ENCODE data around the gene PPM1M. TPM values are rescaled to one million over a fixed set of nuclear protein-coding genes. Genes with fewer than 3 reads are reported as not detected.

Gene PPM1M
- total RNA-seq, 6 experiments from 2014 or later, result 2.8 to 7.1 (median 4.5) TPM

DNA sequence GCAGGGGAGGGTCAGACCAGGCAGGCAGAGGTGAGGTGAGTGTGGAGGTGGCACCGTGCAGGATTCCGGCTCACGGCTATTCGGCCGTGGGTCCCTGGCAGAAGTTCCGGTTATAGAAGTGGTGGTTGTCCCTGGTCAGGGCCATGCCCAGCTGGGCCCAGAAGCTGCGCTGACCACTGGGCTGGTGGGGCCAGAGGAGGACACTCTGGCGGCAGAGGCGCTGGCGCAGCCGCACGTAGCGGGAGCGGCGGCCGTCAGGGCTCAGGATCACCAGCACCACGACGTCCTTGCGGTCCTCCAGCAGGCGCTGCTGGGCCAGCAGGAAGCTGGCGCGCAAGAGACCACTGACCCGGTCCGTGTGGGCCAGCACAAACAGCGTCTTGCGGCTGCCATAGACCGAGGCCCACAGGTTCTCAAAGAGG lies 24.4 kb upstream of the PPM1M start:
- Histone ChIP-seq H3K4me1 (peaks cover 0 to 22% (median 11%) of the 10 kb centered on the region in 4 donors), H3K9me3 (no peaks in the 10 kb centered on the region), H3K4me3 (no peak overlapping the region), H3K27ac (no peak overlapping the region), H3K27me3 (no peaks in the 10 kb centered on the region), H3K36me3 (no peaks in the 10 kb centered on the region)
- ATAC-seq (no peak), DNase-seq (peak in 1 of 3 donors; percentile 22)
- intact Hi-C loops (cut with DNase I), result no loop called here
- no peak for TF ChIP-seq POLR2A (IDR thresholded peaks at IDR 0.05)
- TF ChIP-seq, protein P1, sequence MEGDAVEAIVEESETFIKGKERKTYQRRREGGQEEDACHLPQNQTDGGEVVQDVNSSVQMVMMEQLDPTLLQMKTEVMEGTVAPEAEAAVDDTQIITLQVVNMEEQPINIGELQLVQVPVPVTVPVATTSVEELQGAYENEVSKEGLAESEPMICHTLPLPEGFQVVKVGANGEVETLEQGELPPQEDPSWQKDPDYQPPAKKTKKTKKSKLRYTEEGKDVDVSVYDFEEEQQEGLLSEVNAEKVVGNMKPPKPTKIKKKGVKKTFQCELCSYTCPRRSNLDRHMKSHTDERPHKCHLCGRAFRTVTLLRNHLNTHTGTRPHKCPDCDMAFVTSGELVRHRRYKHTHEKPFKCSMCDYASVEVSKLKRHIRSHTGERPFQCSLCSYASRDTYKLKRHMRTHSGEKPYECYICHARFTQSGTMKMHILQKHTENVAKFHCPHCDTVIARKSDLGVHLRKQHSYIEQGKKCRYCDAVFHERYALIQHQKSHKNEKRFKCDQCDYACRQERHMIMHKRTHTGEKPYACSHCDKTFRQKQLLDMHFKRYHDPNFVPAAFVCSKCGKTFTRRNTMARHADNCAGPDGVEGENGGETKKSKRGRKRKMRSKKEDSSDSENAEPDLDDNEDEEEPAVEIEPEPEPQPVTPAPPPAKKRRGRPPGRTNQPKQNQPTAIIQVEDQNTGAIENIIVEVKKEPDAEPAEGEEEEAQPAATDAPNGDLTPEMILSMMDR (IDR thresholded peaks at IDR 0.05), result no peak
- WGBS (ENCODE audit: insufficient coverage, low coverage, low lambda C conversion rate, missing lambda C conversion rate), result no CpG with 5 or more reads among the region's 27 CpGs

DNA sequence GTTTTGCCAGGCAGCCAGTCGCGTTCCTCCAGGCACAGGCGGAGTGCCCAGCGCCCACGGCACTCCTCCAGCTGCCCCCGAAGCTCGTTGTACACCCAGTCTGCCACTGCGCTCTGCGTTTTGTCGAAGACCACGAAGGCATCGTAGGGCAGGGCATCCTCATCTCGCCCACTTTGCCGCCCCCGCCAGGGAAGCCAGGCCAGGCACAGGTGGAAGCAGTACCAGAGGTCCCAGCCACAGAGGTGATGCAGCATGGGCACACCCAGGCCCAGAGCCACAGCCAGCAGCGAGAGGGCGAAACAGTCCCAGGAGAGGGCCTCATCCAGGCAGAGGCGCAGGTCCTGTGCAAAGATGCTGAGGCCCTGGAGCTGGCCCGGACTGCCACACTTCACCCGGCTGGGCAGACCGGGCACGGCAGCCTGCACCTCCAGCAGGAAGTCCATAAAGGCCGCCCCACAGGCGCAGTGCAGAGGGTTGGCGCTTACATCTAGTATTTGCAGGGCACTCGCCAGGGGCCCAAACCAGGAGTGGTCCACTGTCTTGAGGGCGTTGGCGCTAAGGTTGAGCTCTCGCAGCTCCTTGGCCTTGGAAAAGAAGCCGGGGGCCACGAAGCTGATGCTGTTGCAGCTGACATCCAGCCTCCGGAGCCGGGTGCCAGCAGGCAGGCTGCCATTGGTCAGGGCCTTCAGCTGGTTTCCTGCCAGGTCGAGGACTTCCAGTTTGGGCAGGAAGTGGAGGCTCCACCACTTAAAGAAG lies 23.8 kb upstream of the PPM1M start:
- Histone ChIP-seq H3K36me3 (no peaks in the 10 kb centered on the region), H3K9me3 (no peaks in the 10 kb centered on the region), H3K4me3 (no peak overlapping the region), H3K4me1 (peaks cover 0 to 16% (median 8%) of the 10 kb centered on the region in 4 donors), H3K27me3 (no peaks in the 10 kb centered on the region), H3K27ac (no peak overlapping the region)
- ATAC-seq (no peak), DNase-seq (peak in 1 of 3 donors; percentile 57)
- TF ChIP-seq, protein P1 (IDR thresholded peaks at IDR 0.05), result no peak
- TF ChIP-seq POLR2A (IDR thresholded peaks at IDR 0.05), result no peak
- intact Hi-C loops (cut with DNase I), result no loop called here
- WGBS (ENCODE audit: insufficient coverage, low coverage, low lambda C conversion rate, missing lambda C conversion rate), result 70% methylated on average over 2 of the region's 34 CpGs

DNA sequence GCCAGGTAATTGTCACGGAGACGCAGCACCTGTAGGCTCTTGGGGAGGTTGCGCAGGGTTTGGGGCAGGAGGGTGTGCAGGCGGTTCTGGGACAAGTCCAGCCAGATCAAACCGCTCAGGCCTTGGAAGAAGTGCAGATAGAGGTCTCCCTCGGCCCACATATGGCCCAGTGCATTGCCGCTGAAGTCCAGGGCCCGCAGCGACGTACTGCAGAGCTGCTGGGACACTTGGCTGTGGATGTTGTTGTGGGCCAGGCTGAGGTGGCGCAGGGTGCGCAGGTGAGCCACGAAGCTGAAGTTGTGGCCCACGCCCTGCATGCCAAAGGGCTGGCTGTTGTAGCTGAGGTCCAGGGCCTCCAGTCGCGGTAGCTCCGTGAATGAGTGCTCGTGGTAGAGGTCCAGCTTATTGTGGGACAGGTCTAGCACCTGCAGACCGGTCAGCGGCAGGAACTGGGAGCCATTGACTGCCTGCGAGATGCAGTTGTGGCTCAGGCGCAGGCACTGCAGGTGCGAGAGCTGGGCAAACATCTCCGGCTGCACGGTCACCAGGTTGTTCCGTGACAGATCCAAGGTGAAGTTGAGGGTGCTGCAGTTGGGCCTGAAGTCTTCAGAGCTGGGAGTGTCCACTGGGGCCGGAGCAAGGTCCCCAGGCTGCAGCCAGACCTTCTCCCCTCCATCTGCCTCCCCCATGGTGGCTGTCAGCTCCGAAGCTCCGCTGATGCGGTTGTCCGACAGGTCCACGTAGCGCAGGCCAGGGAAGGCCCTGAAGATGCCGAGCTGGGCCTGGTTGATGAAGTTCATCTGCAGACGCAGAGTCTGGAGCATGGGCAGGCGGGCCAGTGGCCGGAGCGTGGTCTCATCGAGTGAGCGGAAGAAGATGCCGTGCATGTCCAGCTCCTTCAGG lies 23.0 kb upstream of the PPM1M start:
- DNase-seq (peak in 1 of 3 donors; percentile 54), ATAC-seq (no peak)
- no peak overlapping the region for H3K27ac ChIP-seq
- WGBS (ENCODE audit: insufficient coverage, low coverage, low lambda C conversion rate, missing lambda C conversion rate), result 60% methylated on average over 1 of the region's 41 CpGs
- intact Hi-C loops (cut with DNase I), result no loop called here
- TF ChIP-seq POLR2A (IDR thresholded peaks at IDR 0.05), result no peak
- TF ChIP-seq, protein P1 (IDR thresholded peaks at IDR 0.05), result no peak
- H3K4me3 ChIP-seq, result no peak overlapping the region
- no peaks in the 10 kb centered on the region for H3K27me3 ChIP-seq
- peaks cover 0 to 10% (median 4%) of the 10 kb centered on the region in 4 donors for H3K4me1 ChIP-seq
- H3K9me3 ChIP-seq, result no peaks in the 10 kb centered on the region
- H3K36me3 ChIP-seq, result no peaks in the 10 kb centered on the region

DNA sequence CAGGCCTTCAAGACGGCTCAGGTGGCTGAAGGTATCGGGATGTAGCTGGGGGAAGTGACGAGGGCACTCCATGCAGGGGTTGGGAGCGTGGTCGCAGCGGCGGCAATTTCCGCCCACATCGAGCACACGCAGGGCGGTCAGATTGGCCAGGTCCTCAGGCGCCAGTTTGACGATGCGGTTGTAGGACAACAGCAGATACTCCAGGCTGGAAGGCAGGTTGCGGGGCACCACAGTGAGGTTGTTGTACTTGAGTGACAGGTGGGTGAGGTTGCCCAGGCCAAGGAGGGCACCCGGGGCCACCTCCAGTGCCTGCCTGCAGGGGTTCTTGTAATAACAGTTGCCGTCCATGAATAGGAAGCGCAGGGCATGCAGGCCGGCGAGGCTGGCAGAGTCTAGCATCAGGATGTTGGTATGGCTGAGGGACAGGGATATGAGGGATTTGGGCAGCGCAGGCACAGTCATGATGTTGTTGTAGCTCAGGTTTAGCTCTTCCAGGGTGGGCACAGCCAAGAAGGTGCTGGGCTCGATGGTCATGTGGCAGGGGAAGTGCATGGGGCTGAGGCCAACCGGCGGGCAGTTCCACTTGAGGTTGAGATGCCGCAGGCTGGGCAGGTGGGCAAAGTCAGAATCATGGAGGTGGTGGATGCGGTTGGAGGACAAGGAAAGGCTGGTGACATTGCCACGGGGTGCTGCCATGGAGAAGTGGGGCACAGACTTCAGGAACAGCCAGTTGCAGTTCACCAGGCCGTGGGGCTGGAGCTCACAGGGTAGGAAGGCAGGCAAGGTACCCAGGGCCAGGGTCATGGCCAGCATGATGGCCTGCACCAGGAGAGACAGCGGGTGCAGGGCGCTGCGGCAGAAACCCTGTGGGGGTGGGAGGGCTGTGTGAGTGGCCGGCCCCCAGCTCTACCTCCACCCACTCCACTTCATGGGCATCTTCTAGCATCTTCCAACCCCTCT lies 21.8 kb upstream of the PPM1M start:
- no peak for ATAC-seq
- H3K9me3 ChIP-seq, result no peaks in the 10 kb centered on the region
- H3K27ac ChIP-seq, result no peak overlapping the region
- peak in 1 of 3 donors; percentile 50 for DNase-seq
- peaks cover 0 to 6% (median under 1%) of the 10 kb centered on the region in 4 donors for H3K36me3 ChIP-seq
- TF ChIP-seq, protein P1 (IDR thresholded peaks at IDR 0.05), result no peak
- no peak for TF ChIP-seq POLR2A (IDR thresholded peaks at IDR 0.05)
- H3K4me3 ChIP-seq, result no peak overlapping the region
- no peaks in the 10 kb centered on the region for H3K27me3 ChIP-seq
- intact Hi-C loops (cut with DNase I), result no loop called here
- 88% methylated on average over 5 of the region's 32 CpGs for WGBS (ENCODE audit: insufficient coverage, low coverage, low lambda C conversion rate, missing lambda C conversion rate)
- no peaks in the 10 kb centered on the region for H3K4me1 ChIP-seq

Measured in right lobe of liver (tissue), 6 donors.